Fibroblast of skin of left biceps (primary cell): ENCODE measurements around the gene FILIP1L.

ENCODE experiments used
- DNase-seq, 2 experiments: peaks; one replicate each; pipeline ENCODE4 v3.0.0-alpha.2; 2013; ENCODE audit warnings: low read depth in 2 of 2

FILIP1L gene

DNA sequence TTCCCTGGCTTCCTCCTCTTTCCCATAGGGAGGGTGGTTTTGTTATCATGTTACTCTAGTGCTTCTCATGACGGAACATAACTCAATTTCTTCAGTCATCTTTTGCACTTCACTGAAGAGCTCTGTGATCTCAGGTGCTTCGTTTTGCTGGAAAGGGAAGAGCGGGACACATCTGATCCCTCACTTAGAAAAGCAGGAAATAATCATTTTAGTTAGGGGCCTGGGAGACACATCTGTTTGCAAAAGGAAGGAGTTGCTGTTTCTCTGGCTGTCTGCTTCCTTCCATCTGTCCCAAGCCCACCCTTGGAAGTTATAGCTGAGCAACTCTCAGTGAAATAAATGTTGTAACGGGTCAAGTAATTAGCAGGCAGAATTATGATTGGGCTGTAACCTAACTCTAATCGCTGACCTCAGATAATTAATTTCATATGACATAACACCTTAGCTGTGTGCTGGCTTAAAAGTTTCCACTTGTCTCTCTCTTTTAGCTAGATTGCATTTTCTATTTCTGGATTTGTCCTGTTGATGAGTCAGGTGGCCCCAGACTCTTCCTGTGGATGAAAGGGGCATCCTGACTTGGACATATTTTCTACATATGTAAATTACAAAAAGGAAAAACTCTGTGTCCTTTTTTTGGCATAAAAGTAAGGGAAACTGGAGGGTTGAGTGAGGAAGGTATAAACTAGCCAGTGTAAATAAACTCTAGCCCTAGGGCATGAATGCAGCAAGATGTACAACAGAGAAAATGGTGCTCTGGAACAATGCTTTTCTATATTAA lies 11.0 kb upstream of the FILIP1L start:
- no peak for DNase-seq

DNA sequence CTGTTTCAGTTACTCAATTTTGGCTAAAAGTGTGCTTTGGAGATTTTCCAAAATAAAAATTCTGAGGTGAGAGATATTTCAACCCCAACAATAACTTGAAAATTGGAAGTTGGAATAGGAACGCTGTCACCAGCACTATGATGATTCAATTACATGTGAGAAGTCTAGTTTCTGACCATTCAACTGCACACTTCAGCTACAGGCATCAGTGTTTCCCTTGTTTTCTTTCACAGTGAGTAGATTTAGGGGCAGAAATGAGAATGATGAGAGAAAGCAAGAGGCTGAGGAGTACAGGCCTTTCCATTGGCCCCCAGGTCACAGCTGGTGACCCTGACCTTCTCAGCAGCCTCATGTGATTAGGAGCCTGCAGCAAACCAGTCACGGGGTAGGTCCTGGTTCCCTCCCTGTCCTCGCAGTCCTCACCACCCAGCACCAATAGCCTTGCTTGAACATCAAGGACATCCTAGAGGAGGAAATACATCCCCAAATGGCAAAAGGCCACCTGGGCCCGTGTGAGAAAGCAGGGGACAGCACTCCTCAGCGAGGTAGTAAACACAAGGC lies 10.0 kb upstream of the FILIP1L start:
- peak; percentile 21 to 38 for DNase-seq

DNA sequence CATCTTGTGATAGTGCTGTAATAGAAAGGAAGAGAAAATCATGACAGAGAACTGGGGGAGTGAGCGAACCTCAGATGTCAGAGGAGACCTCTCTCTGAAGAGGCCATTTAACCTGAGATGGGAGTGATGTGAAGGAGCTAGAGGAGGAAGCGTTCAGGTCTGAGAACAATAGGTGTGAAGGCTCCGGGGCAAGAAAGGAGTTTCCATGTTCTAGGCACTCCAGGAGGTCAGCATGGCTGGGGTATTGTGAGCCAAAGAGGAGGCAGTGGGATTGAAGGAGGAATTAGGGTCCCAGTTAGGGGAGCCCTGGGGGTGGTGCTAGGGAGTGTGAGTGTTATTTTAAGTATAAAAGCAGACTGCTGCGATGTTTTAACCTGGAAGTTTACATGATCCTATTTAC lies 8.8 kb upstream of the FILIP1L start:
- no peak for DNase-seq

DNA sequence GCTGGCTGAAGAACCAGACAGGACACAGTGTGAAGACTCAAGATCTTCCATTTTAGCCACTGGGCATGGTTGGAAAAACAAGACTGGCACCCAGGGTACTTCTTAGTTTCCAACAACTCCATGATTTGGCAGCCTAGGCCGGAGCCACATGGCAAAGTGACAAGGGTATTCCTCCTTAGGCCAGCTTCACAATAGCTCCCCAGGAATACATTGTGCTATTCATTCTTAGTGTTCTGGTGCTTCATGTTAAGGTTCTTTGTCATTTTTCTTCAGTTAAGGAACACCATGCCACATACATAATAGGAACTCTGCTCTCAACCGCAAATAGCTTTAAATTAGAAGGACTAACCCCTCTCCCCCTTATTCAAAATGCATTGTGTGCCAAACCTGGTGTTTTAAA lies 8.0 kb upstream of the FILIP1L start:
- no peak for DNase-seq

DNA sequence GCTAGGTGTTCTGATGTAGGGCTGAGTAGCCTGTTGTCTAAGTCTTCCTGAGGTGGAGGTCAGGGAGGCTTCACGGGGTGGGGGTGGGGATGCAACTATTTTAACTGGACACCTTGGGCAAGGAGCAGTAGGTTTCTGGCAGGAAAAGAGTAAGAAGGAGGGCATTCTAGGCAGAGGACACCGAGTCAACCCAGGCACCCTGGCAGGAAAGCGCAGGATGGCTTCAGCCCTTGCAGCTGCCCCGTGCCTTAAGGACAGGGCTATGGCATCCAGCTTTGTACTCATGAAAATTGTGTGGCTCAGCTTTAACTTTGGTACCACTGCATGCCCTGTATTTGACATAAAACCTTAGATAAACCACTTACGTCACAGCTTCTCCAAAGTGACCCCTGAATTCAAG lies 6.4 kb upstream of the FILIP1L start:
- DNase-seq = no peak

DNA sequence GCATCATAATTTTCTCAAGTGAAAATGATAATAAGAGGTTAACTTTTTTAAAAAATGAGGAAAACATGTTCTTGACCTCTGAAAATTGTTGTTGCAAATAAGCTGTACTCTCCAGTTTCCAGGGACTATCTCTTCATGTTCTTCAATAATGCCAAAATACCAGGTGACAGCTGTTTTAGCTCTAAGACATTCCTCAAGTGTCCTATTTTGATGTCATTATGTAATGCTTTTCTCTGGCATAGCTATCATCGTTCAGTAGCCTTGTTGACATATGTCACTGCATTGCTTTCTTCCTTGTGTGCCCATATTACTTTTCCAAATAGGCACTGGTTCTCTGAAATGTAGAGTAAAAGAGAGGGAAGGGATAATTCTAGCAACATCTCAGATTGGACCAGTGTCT lies 5.7 kb upstream of the FILIP1L start:
- DNase-seq = no peak

DNA sequence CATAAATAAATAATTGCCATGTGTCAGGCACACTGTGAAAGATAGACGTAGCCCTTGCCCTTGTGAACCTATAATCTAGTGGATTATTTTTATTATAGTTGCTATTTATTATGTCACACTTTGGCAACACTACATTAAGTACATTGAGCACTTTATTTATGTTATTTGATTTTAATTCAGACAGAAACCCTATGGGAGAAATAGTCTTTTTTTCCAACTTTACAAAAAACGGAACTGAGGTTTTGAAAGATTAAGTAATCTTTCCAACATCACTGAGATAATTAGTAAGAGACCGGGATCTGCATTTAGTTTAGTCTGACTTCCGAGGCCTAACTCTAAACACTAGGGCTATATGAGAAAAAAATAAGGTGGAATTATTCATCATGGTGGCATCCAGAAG lies 2.8 kb upstream of the FILIP1L start:
- DNase-seq = no peak

DNA sequence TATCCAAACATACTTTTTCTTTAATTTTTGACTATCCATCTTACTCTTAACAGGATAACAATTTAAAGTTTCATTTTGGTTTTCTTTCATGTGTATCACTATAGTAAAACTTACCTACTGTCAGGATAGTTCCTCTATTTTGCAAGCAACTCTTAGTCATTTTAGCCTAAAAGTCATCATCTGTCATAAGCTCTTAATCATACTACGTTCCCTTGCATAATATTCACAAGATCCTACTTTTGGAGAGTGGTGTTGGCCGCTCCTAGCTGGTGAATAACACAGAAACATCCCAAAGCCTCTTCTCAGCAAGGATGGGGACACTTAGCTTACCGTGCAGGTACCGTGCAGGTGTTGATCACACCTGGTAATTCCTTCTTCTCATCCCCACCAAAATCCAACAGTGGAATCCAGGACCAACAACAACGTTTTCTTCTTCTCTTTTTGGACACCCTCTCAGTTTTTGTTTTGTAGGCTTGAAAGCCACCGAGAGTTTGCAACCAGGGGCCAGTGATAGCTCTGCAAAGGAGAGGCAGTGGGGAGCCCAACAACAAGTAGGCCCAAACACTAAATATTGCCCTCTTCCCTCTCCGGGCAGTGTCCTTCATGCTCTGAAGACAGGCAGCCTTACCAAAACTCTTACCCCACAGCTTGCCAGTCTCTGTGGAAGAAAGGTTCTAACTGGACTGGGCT lies 433 bp downstream of the FILIP1L start:
- no peak for DNase-seq

DNA sequence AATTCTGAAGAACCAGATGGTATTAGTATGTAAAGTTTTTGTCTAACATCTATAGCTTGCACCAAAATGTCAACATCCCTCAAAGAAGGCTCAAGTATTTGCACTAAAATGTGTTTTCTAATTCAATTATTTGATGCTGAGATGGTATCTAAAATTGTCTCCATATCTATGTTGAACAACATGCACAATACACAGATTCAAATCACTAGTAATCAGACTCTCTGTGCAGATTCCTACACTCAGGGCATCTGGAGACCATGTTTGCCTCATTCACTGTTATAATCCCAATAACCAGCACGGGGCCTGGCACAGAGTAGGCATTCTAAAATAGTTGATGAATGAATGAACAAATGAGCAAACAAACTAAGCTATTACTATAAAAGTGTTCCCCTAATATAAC lies 2.6 kb downstream of the FILIP1L start:
- DNase-seq = no peak

DNA sequence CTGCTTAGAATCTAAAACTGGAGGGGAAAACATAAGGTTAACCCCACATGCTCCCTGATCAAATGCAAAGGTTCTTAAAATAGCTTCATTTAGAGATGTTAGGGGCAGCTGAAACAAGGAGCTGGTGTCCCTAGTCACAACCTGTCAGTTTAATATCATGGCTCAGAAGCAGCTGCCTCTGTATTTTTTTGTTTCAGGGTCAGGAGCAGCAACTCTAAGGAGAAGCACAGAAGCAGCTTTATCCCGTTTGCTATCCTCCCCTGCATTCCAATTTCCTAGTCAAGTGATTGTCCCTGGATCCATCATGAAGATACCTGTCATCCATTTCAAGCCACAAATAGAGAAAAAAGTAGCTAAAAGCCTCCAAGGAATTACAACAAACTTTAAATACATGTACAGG lies 4.1 kb downstream of the FILIP1L start:
- no peak for DNase-seq

DNA sequence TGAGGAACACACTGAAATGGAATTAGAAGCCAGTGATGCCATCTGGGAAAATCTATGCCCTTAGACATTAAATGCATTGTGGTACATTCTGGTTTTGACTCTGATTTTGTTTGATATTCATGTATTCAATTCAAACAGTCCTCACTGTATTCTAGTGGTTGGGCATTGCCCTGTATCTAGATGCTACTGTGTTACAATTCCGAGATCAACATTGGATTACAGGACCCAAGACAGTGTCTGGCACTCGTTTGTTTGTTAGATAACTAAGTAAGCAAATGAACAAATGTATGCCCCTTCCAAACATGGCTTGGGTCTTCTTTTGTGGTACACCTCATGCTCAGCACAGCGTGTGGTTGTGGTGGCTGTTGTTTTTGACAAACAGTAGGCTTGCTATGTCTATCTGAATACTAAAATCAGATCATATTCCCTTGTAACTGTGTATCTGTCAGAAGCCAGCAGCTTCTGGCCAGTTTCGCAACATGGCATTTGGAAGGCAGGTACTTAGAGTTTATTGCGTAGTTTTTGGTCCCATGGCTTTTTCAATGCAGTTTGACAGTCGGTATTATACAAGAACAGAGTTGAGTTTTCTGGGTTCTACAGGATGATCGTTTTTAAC lies 5.7 kb downstream of the FILIP1L start:
- no peak for DNase-seq

DNA sequence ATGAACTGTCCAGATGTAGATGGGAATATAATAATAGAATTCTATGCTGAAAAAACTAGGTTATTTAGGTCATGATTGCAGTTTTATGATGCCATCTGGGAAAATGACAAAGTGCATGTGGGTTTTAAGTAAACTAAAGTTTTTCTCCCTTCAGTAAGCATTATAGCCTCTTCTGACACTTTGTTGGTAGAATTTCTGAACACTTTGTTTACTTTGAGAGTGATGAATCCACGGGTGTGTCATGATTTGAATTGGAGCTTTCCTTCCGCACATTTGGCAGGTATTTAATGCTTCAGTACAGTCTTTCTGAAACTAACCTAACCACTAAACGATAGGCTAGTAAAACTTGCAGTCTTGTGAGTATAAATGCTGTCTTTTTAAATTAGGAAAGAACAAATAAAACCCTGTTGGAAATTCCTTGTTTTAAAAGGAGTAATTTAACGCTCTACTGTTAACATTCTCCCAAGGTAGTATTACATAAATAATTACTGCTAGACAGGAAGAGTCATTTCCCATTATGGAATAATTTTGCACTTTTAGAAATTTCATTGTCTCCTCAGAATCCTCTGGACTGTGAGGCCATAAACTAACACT lies 7.0 kb downstream of the FILIP1L start:
- no peak for DNase-seq

DNA sequence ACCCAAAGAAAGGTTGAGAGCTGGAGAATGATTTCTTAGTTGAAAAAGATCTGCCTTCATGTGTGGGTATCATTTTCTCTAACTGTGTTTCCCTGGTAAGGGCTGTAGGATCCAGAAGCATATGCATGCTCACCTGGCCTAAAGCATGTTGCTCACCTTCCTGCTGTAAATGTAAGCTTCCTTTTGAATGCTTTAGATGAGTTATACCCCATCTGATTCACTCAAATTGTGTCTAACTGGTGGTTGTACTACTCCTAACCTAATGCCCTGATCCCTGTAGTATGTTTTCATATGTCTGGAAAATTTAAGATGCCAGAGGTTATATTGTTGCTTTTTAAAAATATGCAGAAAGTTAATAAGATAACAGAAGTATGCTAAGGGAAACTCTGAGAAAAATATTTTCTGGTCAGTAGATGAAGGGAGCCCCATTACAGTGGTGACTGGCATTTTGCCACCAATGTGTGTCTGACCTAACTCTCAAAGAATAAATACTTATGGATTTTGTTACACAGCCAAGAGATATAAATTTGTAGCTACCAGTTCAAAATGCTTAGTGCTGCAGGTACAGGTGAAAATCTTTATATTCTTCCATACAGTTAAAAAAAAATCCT lies 7.7 kb downstream of the FILIP1L start:
- DNase-seq = peak in 1 of 2 experiments; percentile 40

DNA sequence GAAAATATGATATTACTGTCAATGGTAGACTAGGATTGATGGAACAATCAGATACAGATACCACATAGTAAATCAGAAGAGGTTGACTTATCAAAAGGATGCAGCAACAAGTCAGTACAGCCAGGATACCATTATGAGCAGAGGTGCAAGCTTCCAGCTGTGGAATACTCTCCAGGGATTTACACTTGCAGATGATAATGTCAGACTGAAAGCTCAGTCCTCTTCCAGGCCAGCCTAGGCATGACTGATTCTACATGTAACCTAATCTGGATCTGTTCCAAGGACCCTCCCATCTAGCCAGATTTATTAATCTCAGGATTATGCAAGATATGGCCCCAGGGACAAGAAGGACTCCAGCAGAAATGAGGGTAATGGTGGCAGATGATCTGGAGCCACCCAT lies 8.2 kb downstream of the FILIP1L start:
- DNase-seq = no peak

DNA sequence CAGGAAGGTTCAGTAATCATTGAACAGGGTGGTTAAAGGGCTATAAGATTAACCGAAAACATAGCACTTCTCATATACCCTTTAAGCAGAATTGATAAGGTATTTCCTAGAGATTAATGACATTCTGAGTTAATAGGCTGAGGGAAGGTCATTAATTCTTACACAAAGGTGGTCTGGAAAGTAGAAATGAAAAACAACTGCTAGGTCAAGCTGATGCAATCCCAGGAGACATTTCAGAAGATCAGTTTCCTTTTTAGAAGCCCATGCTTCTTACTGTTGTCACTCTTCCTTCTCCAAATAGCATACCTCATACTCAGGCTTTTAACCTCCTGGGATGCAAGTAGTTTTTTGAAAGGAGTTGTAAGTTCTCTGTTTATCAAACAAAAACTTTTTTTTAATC lies 8.8 kb downstream of the FILIP1L start:
- no peak for DNase-seq

DNA sequence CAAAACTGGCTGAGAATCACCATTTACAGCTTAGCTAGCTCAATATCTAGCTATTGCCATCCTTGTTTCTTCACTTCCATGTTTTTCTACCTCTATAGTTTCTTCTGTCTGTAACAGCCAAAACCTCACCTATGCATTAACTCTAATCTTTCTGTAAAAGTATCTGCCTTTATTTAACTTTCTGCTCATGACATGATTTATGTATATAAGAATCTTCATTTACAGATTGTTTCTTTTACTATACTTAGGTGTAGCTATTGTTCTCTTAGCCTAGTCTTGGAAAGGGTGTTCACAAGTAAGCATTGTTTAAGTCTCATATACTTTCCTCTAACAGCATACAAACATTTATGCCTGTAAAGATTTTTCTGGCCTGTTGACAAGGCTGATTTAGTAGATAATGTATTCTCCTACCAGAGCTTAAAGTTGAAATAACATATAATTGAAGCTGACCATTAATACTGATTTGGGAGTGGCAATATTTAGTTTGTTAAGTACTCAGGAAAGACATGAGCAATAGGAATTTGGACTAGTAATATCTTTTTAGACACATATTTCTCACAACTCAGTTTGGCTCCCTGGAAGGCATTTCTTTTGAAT lies 9.4 kb downstream of the FILIP1L start:
- DNase-seq = no peak

DNA sequence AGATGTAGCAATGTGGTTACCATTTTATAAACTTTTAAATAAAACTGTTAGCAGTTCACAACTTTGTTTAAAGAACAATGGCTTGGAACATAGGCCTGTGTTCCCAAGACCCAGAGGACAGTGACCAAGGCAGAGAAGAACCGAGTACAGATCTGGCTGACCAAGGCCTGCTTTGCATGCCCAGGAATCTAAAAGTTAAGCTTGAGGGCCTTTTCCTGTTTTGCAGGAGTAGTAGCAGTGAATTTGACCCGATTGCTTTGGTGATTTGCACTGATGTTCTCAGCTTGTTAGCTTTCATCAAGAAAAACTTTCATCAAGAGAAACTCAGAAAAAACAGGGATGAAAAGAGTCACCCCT lies 9.9 kb downstream of the FILIP1L start:
- DNase-seq = no peak

DNA sequence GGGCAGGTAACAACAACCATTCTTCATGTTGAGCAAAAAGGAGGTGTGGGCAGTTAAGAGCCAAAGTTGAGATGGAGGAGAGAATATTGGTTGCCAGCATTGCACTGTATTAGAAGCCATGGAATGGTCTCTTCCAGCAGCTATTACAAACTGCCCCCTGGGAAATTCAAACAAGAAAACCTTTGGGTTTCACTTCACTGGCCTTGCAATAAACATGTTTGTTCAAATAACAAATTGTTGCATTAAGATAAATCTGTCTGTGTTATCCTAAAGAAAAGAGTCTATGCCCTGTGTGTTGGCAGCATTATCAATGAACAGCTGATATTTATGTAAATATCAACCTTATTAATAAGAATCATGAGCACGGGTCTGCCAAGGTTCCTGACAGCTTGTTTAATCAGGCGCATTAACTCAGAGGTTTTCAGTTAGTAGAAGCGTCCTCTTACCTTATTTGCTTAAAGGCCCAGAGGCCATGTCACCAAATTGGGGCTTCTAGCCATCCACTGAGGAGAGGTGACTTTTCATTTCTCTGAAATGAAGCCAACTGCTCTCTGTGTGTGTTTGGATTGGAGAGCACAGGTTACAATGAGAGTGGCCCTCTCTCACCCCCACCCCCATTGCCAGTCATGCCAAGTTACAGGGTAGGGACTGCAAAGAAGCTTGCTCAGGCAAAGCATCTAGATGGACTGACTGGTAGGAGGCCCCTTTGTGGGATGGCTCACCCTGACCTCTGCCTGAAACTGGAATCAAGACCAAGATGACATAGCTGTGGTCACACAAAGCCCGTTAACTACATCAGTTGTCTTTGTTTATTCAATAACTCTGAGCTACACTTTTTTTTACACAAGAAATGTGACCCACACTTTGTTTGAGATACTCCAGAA lies 10.5 kb downstream of the FILIP1L start:
- no peak for DNase-seq

DNA sequence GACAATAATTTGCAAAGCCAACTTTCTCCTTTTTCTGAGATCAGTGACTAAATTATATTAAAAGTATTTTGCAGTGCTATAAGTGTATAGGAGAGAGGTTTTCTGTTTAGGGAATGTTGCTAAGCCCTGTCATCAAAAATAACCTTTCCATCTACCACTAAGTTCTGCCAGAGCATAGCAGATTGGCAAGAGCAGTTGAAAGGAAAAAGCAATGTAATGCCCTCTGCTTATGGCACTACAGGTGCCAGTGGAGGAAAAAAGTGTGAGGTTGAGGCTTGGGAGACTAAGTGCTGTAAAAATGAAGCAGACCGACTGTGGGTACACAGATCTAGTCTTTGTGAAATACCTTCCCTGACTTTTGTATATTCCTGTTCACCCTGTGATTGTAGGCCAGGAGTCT lies 11.5 kb downstream of the FILIP1L start:
- DNase-seq = no peak

DNA sequence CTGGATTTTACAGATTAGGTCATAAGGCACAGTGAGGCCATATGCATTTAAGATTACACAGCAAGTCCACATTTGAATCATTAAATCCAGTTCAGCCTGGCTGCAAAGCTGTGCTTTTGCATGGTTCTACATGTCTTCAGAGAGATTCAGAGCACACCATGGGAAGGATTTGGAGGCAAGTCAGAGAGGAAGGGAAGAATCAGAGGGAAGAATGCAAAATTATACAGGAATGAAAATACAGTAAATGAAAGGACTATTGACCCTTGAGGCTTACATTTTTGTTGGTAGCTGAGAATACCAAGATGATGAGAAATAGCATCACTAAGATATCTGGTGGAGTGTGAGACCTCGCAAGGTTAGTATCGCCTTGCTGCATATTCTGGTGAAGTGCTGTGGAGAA lies 13.9 kb downstream of the FILIP1L start:
- no peak for DNase-seq

DNA sequence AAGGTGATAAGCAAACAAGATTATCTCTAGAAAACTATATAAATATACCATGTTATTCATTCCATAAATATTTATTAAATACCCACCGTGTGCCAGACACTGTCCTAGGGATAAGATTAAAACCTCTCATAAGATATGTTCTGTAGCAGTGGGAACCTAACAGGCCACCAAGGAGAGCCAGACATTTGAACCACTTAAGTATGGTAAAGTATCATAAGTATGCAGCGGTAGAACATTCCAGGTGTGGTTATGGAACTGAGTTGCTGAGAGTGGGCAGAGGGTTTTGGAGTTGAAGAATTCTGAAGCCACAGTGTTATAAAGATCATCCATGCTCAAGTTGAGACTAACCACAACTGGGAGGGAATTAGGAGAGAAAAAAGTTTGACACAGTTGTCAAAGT lies 14.7 kb downstream of the FILIP1L start:
- no peak for DNase-seq
